ENCODE measurements around the gene PPP1R10. TPM values are rescaled to one million over a fixed set of nuclear protein-coding genes. Genes with fewer than 3 reads are reported as not detected.

The PPP1R10 gene
- total and polyA plus RNA-seq, 2 experiments from 2014 or later = 23.9 to 32.7 TPM

- no peak for DNase-seq
- Histone ChIP-seq H3K27me3 (replicated peaks; ENCODE audit: insufficient read depth) (no peaks in the 10 kb centered on the region), H3F3A (ENCODE audit: insufficient read depth) (no peaks in the 10 kb centered on the region), H3K36me3 (ENCODE audit: low read depth) (peaks cover 10% of the 10 kb centered on the region; the same call in 1 of the 2 replicates), H3K9me3 (ENCODE audit: low read depth) (no peaks in the 10 kb centered on the region), H2AFZ (peak overlapping the region; percentile 92), H3K4me2 (ENCODE audit: unreplicated experiment) (peak overlapping the region; percentile 97), H3K4me1 (ENCODE audit: insufficient read depth) (peaks cover 8% of the 10 kb centered on the region; the same call in 1 of the 2 replicates), H3K27ac (peak overlapping the region; percentile 96), H3K9me2 (ENCODE audit: insufficient read depth) (no peaks in the 10 kb centered on the region), H4K20me1 (ENCODE audit: insufficient read depth) (no peaks in the 10 kb centered on the region), H3K4me3 (peak overlapping the region; percentile 95), H3K79me2 (ENCODE audit: insufficient read depth) (peaks cover 72% of the 10 kb centered on the region), H3K9ac (peak overlapping the region; percentile 96)
- TF ChIP-seq EZH2phosphoT487 (IDR thresholded peaks at IDR 0.05; ENCODE audit: insufficient read depth, low read depth) (no peak), EZH2 (IDR thresholded peaks at IDR 0.05; ENCODE audit: insufficient read depth, poor library complexity, severe bottlenecking) (no peak)
- WGBS, 2 experiments (ENCODE audit: low coverage in 1 of 2, low lambda C conversion rate in 2 of 2, missing lambda C conversion rate in 2 of 2) = 28 to 36% methylated on average over 6 of the region's 6 CpGs
- in situ Hi-C loops (cut with MboI) = no loop called here
Measured at GRCh38 chr6:30557683-30557981, 59.4 kb downstream of the PPP1R10 start.

DNA sequence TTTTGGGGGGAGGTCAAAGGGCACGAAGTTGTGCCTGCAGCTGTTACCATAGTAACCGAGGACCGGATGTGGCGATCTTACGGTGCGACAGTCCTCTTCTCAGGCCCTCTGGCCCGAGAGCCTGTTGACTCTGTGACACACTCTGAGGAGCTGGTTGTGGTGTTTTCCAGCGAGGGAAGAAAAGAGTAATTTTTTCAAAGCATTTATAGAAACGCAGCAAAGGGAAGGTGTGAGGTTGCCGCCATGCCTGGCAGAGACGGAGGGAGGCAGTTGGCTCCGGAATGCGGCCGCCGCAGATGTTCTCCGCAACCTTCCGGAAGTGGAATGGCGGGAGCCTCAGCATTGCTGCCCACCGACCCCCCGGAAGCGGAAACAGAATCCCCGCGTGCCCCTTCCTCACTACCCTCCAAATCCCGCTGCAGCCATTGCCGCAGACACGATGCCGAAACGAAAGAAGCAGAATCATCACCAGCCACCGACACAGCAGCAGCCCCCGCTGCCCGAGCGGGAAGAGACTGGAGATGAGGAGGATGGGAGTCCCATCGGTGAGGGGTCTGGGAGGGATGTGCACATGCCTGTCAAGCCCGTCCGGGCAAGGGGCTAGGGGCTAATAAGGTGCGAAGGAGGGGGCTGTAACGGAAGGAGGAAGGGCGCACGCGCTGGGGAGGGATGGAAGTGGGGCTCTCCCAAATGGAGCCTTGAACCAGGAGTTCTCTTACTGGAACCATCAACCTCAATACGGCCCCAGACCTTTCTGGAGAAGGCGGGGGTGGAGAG, 59.9 kb downstream of the PPP1R10 start, which contains the start of gene PRR3:
Gene PRR3 (plus strand): TSS at position 390 of the 777 bp plus-strand sequence. CDS start 50 bp downstream, at position 440.
- Histone ChIP-seq H3K9me2 (ENCODE audit: insufficient read depth) (no peaks in the 10 kb centered on the region), H3K9me3 (ENCODE audit: low read depth) (no peaks in the 10 kb centered on the region), H3K4me1 (ENCODE audit: insufficient read depth) (peaks cover 8% of the 10 kb centered on the region; the same call in 1 of the 2 replicates), H3K79me2 (ENCODE audit: insufficient read depth) (peaks cover 72% of the 10 kb centered on the region), H3K4me2 (ENCODE audit: unreplicated experiment) (peak within 1 kb of the TSS; percentile 97), H2AFZ (peak within 1 kb of the TSS; percentile 92), H3K27me3 (replicated peaks; ENCODE audit: insufficient read depth) (no peaks in the 10 kb centered on the region), H3K27ac (peak within 1 kb of the TSS; percentile 96), H3K36me3 (ENCODE audit: low read depth) (peaks cover 8% of the 10 kb centered on the region; the same call in 1 of the 2 replicates), H3K9ac (peak within 1 kb of the TSS; percentile 96), H4K20me1 (ENCODE audit: insufficient read depth) (no peaks in the 10 kb centered on the region), H3K4me3 (peak within 1 kb of the TSS; percentile 95), H3F3A (ENCODE audit: insufficient read depth) (no peaks in the 10 kb centered on the region)
- in situ Hi-C loops (cut with MboI) = no loop called here
- 1 to 3% methylated on average over 36 to 42 of the region's 42 CpGs for WGBS, 2 experiments (ENCODE audit: low coverage in 1 of 2, low lambda C conversion rate in 2 of 2, missing lambda C conversion rate in 2 of 2)
- TF ChIP-seq EZH2 (IDR thresholded peaks at IDR 0.05; ENCODE audit: insufficient read depth, poor library complexity, severe bottlenecking) (no peak), EZH2phosphoT487 (IDR thresholded peaks at IDR 0.05; ENCODE audit: insufficient read depth, low read depth) (no peak)
- DNase-seq = peak; percentile 95

DNA sequence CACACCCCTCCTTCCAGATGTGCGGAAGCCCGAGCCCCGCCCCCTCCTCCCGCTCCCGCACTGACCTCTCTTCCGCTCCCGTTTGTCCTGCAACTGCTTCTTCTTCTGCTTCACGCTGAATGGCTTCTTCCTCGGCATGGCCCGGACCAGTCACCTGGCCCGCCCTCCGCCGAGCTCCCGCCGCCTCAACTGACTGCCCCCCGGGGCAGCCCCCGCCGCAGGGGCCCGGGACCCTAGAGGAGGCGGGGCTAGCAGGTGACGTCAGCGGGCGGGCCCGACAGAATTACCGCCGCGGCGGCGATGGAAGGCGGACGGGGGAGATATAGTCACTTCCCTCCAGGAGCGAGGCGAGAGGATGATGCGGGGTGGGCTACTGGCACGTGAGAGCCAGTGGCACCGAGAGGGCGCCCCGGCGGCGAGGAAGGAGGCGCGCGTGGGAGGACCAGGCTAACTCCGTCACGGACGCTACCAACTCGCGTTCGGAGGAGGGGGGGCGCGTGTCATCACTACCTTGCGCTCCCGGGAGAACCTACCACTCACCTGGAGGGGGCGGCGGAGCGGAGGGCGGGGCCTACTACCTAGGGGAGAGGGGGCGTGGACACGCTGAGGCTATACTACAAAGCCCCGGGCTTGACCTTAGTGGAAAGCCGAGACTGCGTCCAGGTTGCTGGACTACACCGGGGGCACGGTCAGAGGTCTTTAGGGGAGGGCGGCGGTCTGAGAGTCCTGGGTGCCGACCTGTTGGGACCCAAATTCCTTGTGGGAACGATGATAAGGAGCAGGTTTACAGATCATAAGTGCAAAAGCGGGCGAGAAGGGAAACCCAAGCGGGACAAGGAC, 60.8 kb downstream of the PPP1R10 start, which contains the start of gene GNL1:
Gene GNL1 (minus strand): TSS at position 424 of the 840 bp plus-strand sequence. CDS start 286 bp downstream, at position 138.
- 1% methylated on average over 54 to 71 of the region's 71 CpGs for WGBS, 2 experiments (ENCODE audit: low coverage in 1 of 2, low lambda C conversion rate in 2 of 2, missing lambda C conversion rate in 2 of 2)
- H3K4me3 ChIP-seq = peak within 1 kb of the TSS; percentile 95
- peak within 1 kb of the TSS; percentile 96 for H3K9ac ChIP-seq
- no peaks in the 10 kb centered on the region for H3F3A ChIP-seq (ENCODE audit: insufficient read depth)
- H2AFZ ChIP-seq = peak within 1 kb of the TSS; percentile 92
- H3K27me3 ChIP-seq (replicated peaks; ENCODE audit: insufficient read depth) = no peaks in the 10 kb centered on the region
- in situ Hi-C loops (cut with MboI) = no loop called here
- DNase-seq = peak; percentile 92
- H3K4me2 ChIP-seq (ENCODE audit: unreplicated experiment) = peak within 1 kb of the TSS; percentile 97
- H4K20me1 ChIP-seq (ENCODE audit: insufficient read depth) = no peaks in the 10 kb centered on the region
- H3K27ac ChIP-seq = peak within 1 kb of the TSS; percentile 96
- no peaks in the 10 kb centered on the region for H3K9me3 ChIP-seq (ENCODE audit: low read depth)
- H3K36me3 ChIP-seq (ENCODE audit: low read depth) = peaks cover 8% of the 10 kb centered on the region; the same call in 1 of the 2 replicates
- peaks cover 74% of the 10 kb centered on the region for H3K79me2 ChIP-seq (ENCODE audit: insufficient read depth)
- H3K4me1 ChIP-seq (ENCODE audit: insufficient read depth) = peaks cover 8% of the 10 kb centered on the region; the same call in 1 of the 2 replicates
- no peak for TF ChIP-seq EZH2phosphoT487 (IDR thresholded peaks at IDR 0.05; ENCODE audit: insufficient read depth, low read depth)
- TF ChIP-seq EZH2 (IDR thresholded peaks at IDR 0.05; ENCODE audit: insufficient read depth, poor library complexity, severe bottlenecking) = no peak
- H3K9me2 ChIP-seq (ENCODE audit: insufficient read depth) = no peaks in the 10 kb centered on the region

DNA sequence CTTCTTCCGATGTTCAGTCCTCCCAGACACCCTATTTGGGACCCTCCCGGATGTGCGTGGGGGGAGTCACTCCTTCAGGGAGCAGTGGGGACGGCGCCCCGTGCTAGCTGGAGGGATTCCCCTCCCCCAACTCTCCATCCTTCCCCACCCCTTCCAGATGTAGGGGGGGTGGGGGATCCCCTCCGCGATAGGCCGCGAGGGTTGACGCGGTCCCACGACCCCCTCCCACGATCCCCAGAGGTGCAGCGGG, 61.3 kb downstream of the PPP1R10 start:
- peaks cover 8% of the 10 kb centered on the region; the same call in 1 of the 2 replicates for H3K4me1 ChIP-seq (ENCODE audit: insufficient read depth)
- H2AFZ ChIP-seq = peak overlapping the region; percentile 92
- H3K9me2 ChIP-seq (ENCODE audit: insufficient read depth) = no peaks in the 10 kb centered on the region
- peak overlapping the region; percentile 95 for H3K4me3 ChIP-seq
- H3F3A ChIP-seq (ENCODE audit: insufficient read depth) = no peaks in the 10 kb centered on the region
- peak overlapping the region; percentile 96 for H3K27ac ChIP-seq
- H3K4me2 ChIP-seq (ENCODE audit: unreplicated experiment) = peak overlapping the region; percentile 97
- H3K9me3 ChIP-seq (ENCODE audit: low read depth) = no peaks in the 10 kb centered on the region
- WGBS, 2 experiments (ENCODE audit: low coverage in 1 of 2, low lambda C conversion rate in 2 of 2, missing lambda C conversion rate in 2 of 2) = 0% methylated on average over 5 to 15 of the region's 15 CpGs
- H3K79me2 ChIP-seq (ENCODE audit: insufficient read depth) = peaks cover 68% of the 10 kb centered on the region
- TF ChIP-seq EZH2 (IDR thresholded peaks at IDR 0.05; ENCODE audit: insufficient read depth, poor library complexity, severe bottlenecking) (no peak), EZH2phosphoT487 (IDR thresholded peaks at IDR 0.05; ENCODE audit: insufficient read depth, low read depth) (no peak)
- H3K9ac ChIP-seq = peak overlapping the region; percentile 96
- H4K20me1 ChIP-seq (ENCODE audit: insufficient read depth) = no peaks in the 10 kb centered on the region
- no peak for DNase-seq
- in situ Hi-C loops (cut with MboI) = no loop called here
- H3K36me3 ChIP-seq (ENCODE audit: low read depth) = peaks cover 8% of the 10 kb centered on the region; the same call in 1 of the 2 replicates
- no peaks in the 10 kb centered on the region for H3K27me3 ChIP-seq (replicated peaks; ENCODE audit: insufficient read depth)
